ENCODE data around the gene KRT23. TPM values are rescaled to one million over a fixed set of nuclear protein-coding genes. Genes with fewer than 3 reads are reported as not detected.

KRT23 gene
- total RNA-seq, 1 experiment from 2014 or later = 19.0 TPM

DNA sequence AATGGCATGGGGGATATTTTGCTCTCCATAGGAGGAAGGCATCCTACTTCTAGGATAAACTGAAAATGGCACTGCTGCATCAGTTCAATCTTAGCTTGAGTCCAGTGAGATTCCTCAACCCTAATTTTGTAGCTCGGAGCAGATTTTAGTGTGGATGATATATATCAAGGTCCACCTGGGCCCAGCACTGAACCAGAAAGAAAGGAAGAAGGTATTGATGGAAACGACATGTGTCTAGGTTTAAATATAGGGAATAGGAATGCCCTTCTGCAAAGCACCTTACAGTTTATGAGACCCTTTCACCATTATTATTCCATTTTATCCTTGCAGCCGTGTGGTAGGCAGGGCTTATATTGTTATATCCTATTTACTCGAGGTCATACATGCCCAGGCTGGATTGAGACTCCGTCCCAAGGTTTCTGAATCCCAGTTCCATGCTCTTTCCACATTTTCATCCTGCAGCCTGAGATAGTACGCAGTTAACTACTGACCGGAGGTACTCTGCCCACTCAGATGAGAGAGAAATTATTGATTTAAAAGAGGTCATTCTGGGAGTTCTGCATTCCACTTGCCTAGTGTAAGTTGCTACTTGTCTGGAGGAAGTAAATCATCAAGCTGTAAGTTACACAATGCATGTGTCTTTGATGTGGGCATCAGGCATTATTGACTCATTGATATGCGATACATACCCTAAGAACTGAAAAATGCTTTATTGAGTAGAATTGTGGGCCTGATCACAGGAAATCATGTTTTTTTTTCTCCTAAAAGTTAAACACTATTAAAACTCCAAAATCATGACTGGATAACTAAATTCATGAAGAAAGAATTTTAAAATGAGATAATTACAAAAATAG is 19.2 kb upstream of the KRT23 start:
- Histone ChIP-seq H3K79me2 (ENCODE audit: insufficient read depth, low read length) (no peaks in the 10 kb centered on the region), H3K9me2 (ENCODE audit: insufficient read depth) (no peaks in the 10 kb centered on the region), H3K9ac (ENCODE audit: low read length) (peak overlapping the region; percentile 63), H3K27me3 (ENCODE audit: insufficient read depth, low read length) (no peaks in the 10 kb centered on the region), H3K4me1 (ENCODE audit: control insufficient read depth in 1 of 2, insufficient read depth in 2 of 2, low read length in 2 of 2) (peaks cover 86 to 88% of the 10 kb centered on the region in 2 experiments), H3K36me3 (ENCODE audit: control insufficient read depth in 1 of 2, insufficient read depth in 2 of 2, low read length in 2 of 2) (peaks cover 0 to 12% of the 10 kb centered on the region in 2 experiments; a peak in 2 of 4 replicates), H3K27ac (ENCODE audit: low read depth, low read length) (peak overlapping the region; percentile 99), H3K9me3 (ENCODE audit: control insufficient read depth in 1 of 2, insufficient read depth in 1 of 2, low read depth in 1 of 2, low read length in 2 of 2) (peaks cover 0 to under 1% of the 10 kb centered on the region in 2 experiments; a peak in 1 of 4 replicates), H4K20me1 (ENCODE audit: insufficient read depth) (no peaks in the 10 kb centered on the region), H3K4me2 (ENCODE audit: low read length) (peak overlapping the region; percentile 54), H3K4me3 (replicated peaks in 1 of 2; ENCODE audit: low read depth in 1 of 2, low read length in 2 of 2) (peak overlapping the region in 1 of 2 experiments; percentile 5; a peak in 2 of 4 replicates), H2AFZ (ENCODE audit: low read depth, low read length, poor library complexity, severe bottlenecking) (no peak overlapping the region)
- ChIA-PET CTCF (interaction anchor here (1.6 kb wide), 1 partner anchor 44 kb away, joined by 4 read pairs; no protein-coding TSS in a partner anchor), RAD21 (ENCODE audit: low non-redundant PET in 1 of 2, low total read pairs in 2 of 2, uncharacterized antibody in 2 of 2, unreplicated experiment in 2 of 2) (no interaction called here), POLR2A (interaction anchor here (0.6 to 1.2 kb wide), 4 partner anchors 8 to 592 kb away, joined by 3 read pairs; no protein-coding TSS in a partner anchor)
- ATAC-seq (peak; percentile 90), DNase-seq (ENCODE audit: low read depth, low spot score) (peak; percentile 98)
- intact Hi-C loops (cut with micrococcal nuclease) = loop anchor here (2.0 kb wide), 1 partner anchor 42 kb away; no protein-coding TSS in a partner anchor
- TSS peak; percentile 94 for BruUV-seq (replicated peaks)
- TF ChIP-seq, protein P1, sequence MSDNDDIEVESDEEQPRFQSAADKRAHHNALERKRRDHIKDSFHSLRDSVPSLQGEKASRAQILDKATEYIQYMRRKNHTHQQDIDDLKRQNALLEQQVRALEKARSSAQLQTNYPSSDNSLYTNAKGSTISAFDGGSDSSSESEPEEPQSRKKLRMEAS (IDR thresholded peaks at IDR 0.05) = peak; percentile 73
- TF ChIP-seq CEBPB (IDR thresholded peaks at IDR 0.05; ENCODE audit: low read depth) (peak; percentile 100), SRF (IDR thresholded peaks at IDR 0.05; ENCODE audit: low read depth) (peak; percentile 77; the same call in 1 of the 2 replicates), SP1 (IDR thresholded peaks at IDR 0.05; ENCODE audit: low read depth) (peak; percentile 100), RAD21 (IDR thresholded peaks at IDR 0.05; ENCODE audit: low read depth) (peak; percentile 53), EZH2 (IDR thresholded peaks at IDR 0.05) (no peak), TCF7L2 (IDR thresholded peaks at IDR 0.05; ENCODE audit: borderline replicate concordance, extremely low read depth, insufficient read depth, insufficient read length) (peak; percentile 100), EGR1 (IDR thresholded peaks at IDR 0.05; ENCODE audit: low read depth) (peak; percentile 92), SIN3A (IDR thresholded peaks at IDR 0.05; ENCODE audit: low read depth) (peak; percentile 90), ELF1 (IDR thresholded peaks at IDR 0.05; ENCODE audit: borderline replicate concordance, low read depth) (no peak; the same call in 1 of the 2 replicates), YY1 (IDR thresholded peaks at IDR 0.05; ENCODE audit: extremely low read depth, insufficient replicate concordance, low read depth, low read length) (peak; percentile 77), JUND (IDR thresholded peaks at IDR 0.05) (peak; percentile 100), ZFX (IDR thresholded peaks at IDR 0.05) (no peak), EZH2phosphoT487 (IDR thresholded peaks at IDR 0.05; ENCODE audit: borderline replicate concordance) (no peak), POLR2AphosphoS5 (IDR thresholded peaks at IDR 0.05; ENCODE audit: low read depth, low read length) (peak; percentile 72), ZNF274 (IDR thresholded peaks at IDR 0.05; ENCODE audit: low read depth, low read length) (no peak)
- TF ChIP-seq, protein P2, sequence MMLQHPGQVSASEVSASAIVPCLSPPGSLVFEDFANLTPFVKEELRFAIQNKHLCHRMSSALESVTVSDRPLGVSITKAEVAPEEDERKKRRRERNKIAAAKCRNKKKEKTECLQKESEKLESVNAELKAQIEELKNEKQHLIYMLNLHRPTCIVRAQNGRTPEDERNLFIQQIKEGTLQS (IDR thresholded peaks at IDR 0.05) = peak; percentile 91; the same call in 1 of the 2 replicates
- TF ChIP-seq, protein P3, sequence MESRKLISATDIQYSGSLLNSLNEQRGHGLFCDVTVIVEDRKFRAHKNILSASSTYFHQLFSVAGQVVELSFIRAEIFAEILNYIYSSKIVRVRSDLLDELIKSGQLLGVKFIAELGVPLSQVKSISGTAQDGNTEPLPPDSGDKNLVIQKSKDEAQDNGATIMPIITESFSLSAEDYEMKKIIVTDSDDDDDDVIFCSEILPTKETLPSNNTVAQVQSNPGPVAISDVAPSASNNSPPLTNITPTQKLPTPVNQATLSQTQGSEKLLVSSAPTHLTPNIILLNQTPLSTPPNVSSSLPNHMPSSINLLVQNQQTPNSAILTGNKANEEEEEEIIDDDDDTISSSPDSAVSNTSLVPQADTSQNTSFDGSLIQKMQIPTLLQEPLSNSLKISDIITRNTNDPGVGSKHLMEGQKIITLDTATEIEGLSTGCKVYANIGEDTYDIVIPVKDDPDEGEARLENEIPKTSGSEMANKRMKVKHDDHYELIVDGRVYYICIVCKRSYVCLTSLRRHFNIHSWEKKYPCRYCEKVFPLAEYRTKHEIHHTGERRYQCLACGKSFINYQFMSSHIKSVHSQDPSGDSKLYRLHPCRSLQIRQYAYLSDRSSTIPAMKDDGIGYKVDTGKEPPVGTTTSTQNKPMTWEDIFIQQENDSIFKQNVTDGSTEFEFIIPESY (IDR thresholded peaks at IDR 0.05; ENCODE audit: extremely low read depth, insufficient replicate concordance, low read length) = peak; percentile 86
- TF ChIP-seq, protein P4, sequence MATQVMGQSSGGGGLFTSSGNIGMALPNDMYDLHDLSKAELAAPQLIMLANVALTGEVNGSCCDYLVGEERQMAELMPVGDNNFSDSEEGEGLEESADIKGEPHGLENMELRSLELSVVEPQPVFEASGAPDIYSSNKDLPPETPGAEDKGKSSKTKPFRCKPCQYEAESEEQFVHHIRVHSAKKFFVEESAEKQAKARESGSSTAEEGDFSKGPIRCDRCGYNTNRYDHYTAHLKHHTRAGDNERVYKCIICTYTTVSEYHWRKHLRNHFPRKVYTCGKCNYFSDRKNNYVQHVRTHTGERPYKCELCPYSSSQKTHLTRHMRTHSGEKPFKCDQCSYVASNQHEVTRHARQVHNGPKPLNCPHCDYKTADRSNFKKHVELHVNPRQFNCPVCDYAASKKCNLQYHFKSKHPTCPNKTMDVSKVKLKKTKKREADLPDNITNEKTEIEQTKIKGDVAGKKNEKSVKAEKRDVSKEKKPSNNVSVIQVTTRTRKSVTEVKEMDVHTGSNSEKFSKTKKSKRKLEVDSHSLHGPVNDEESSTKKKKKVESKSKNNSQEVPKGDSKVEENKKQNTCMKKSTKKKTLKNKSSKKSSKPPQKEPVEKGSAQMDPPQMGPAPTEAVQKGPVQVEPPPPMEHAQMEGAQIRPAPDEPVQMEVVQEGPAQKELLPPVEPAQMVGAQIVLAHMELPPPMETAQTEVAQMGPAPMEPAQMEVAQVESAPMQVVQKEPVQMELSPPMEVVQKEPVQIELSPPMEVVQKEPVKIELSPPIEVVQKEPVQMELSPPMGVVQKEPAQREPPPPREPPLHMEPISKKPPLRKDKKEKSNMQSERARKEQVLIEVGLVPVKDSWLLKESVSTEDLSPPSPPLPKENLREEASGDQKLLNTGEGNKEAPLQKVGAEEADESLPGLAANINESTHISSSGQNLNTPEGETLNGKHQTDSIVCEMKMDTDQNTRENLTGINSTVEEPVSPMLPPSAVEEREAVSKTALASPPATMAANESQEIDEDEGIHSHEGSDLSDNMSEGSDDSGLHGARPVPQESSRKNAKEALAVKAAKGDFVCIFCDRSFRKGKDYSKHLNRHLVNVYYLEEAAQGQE (IDR thresholded peaks at IDR 0.05; ENCODE audit: low read depth) = no peak

Data from HCT116 (cell line).